ENCODE measurements around the gene USP30.

DNA sequence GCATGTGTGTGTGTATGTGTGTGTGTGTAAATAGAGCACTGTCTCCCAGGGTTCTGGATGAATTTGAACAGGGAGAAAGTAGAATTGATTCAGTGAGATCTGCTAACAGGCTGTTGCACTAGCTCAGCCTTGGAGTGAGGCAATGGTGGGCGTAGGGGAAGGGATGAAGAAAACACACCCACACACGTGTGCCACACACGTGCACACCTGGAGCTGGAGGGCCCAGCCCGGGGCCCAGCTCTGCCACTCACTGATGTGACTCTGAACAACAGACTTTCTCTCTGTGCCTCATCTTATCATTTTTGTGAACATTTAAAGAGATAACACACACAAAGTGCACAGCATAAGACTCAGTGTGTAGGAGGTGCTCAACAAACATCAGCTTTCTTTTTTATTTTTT, 68.2 kb downstream of the USP30 start:
- TF ChIP-seq POLR2A (IDR thresholded peaks at IDR 0.05), result no peak
- TF ChIP-seq, protein P1, sequence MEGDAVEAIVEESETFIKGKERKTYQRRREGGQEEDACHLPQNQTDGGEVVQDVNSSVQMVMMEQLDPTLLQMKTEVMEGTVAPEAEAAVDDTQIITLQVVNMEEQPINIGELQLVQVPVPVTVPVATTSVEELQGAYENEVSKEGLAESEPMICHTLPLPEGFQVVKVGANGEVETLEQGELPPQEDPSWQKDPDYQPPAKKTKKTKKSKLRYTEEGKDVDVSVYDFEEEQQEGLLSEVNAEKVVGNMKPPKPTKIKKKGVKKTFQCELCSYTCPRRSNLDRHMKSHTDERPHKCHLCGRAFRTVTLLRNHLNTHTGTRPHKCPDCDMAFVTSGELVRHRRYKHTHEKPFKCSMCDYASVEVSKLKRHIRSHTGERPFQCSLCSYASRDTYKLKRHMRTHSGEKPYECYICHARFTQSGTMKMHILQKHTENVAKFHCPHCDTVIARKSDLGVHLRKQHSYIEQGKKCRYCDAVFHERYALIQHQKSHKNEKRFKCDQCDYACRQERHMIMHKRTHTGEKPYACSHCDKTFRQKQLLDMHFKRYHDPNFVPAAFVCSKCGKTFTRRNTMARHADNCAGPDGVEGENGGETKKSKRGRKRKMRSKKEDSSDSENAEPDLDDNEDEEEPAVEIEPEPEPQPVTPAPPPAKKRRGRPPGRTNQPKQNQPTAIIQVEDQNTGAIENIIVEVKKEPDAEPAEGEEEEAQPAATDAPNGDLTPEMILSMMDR (IDR thresholded peaks at IDR 0.05), result no peak
